ENCODE results near the gene OXER1. TPM values are rescaled to one million over a fixed set of nuclear protein-coding genes. Genes with fewer than 3 reads are reported as not detected.
A peak's percentile ranks its signal among the peaks of the same experiment; 100 is the strongest.

Gene OXER1
- total and polyA plus RNA-seq, 2 of the 13 experiments (the other 11 are each of a cell fraction or from before 2014, with no cell fraction given) = 8.0 to 9.0 TPM

DNA sequence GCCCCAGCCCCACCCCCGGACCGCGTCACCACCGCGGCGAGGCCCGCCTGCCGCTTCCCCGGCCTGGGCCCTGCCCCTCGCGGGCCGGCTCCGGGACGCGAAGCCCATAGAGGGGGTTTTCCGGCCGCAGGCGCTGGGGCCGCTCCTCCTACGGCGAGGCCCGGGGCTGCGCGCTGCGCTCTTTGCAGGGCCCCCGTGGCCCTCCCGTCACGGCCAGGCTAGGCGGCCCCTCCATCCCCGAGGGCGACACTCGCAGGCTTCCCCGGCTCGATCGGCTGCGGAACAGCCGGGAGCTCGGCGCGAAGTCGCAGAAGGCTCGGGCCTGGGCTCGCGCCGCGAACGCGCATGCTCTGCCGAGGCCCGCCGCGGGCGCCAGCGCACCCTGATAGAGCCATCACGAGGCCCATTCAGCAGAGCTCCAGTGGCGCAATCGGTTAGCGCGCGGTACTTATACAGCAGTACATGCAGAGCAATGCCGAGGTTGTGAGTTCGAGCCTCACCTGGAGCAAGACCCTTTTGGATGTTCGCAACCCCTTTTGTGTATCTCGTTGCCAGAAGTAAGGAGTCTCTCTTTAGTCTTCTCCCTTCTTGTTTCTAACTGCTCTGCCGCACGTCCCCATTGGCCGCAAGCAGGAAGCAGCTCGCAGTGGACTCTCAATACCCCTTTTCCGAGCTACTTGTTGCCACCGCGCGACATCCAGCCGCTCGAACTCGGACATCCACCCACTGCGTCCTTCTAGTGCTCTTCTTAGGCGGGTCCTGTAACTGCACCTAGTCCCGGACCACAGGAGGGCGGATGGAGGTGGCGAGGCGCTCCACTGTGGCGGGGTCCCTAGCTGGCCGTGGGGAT, 46.4 kb upstream of the OXER1 start (continued):
- TF ChIP-seq, protein P1, sequence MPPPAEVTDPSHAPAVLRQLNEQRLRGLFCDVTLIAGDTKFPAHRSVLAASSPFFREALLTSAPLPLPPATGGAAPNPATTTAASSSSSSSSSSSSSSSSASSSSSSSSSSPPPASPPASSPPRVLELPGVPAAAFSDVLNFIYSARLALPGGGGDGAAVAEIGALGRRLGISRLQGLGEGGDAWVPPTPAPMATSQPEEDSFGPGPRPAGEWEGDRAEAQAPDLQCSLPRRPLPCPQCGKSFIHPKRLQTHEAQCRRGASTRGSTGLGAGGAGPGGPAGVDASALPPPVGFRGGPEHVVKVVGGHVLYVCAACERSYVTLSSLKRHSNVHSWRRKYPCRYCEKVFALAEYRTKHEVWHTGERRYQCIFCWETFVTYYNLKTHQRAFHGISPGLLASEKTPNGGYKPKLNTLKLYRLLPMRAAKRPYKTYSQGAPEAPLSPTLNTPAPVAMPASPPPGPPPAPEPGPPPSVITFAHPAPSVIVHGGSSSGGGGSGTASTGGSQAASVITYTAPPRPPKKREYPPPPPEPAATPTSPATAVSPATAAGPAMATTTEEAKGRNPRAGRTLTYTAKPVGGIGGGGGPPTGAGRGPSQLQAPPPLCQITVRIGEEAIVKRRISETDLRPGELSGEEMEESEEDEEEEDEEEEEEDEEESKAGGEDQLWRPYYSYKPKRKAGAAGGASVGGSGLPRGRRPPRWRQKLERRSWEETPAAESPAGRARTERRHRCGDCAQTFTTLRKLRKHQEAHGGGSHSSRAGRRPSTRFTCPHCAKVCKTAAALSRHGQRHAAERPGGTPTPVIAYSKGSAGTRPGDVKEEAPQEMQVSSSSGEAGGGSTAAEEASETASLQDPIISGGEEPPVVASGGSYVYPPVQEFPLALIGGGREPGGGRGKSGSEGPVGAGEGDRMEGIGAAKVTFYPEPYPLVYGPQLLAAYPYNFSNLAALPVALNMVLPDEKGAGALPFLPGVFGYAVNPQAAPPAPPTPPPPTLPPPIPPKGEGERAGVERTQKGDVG (CRISPR knock-in tag; IDR thresholded peaks at IDR 0.05; ENCODE audit: borderline replicate concordance) = no peak; the same call in 1 of the 2 replicates
- TF ChIP-seq GPN1 (CRISPR knock-in tag; IDR thresholded peaks at IDR 0.05; ENCODE audit: borderline replicate concordance) (peak; percentile 94), SRSF4 (IDR thresholded peaks at IDR 0.05; ENCODE audit: low read depth, low read length, poor library complexity, severe bottlenecking) (peak; percentile 52), ZNF720 (CRISPR knock-in tag; IDR thresholded peaks at IDR 0.05) (no peak; the same call in 1 of the 2 replicates), KDM2A (CRISPR knock-in tag; IDR thresholded peaks at IDR 0.05; ENCODE audit: borderline replicate concordance, low read depth) (peak; percentile 97), MTF1 (CRISPR knock-in tag; IDR thresholded peaks at IDR 0.05) (peak; percentile 96), ZBTB21 (CRISPR knock-in tag; IDR thresholded peaks at IDR 0.05) (no peak), ZNF274 (CRISPR knock-in tag; IDR thresholded peaks at IDR 0.05) (peak; percentile 91), KDM3A (CRISPR knock-in tag; IDR thresholded peaks at IDR 0.05; ENCODE audit: low read depth) (peak; percentile 95), ZNF282 (IDR thresholded peaks at IDR 0.05; ENCODE audit: partially characterized antibody) (no peak), ZNF496 (CRISPR knock-in tag; IDR thresholded peaks at IDR 0.05; ENCODE audit: insufficient replicate concordance) (no peak), SMARCE1 (IDR thresholded peaks at IDR 0.05; ENCODE audit: borderline replicate concordance) (no peak)
- TF ChIP-seq, protein P2, sequence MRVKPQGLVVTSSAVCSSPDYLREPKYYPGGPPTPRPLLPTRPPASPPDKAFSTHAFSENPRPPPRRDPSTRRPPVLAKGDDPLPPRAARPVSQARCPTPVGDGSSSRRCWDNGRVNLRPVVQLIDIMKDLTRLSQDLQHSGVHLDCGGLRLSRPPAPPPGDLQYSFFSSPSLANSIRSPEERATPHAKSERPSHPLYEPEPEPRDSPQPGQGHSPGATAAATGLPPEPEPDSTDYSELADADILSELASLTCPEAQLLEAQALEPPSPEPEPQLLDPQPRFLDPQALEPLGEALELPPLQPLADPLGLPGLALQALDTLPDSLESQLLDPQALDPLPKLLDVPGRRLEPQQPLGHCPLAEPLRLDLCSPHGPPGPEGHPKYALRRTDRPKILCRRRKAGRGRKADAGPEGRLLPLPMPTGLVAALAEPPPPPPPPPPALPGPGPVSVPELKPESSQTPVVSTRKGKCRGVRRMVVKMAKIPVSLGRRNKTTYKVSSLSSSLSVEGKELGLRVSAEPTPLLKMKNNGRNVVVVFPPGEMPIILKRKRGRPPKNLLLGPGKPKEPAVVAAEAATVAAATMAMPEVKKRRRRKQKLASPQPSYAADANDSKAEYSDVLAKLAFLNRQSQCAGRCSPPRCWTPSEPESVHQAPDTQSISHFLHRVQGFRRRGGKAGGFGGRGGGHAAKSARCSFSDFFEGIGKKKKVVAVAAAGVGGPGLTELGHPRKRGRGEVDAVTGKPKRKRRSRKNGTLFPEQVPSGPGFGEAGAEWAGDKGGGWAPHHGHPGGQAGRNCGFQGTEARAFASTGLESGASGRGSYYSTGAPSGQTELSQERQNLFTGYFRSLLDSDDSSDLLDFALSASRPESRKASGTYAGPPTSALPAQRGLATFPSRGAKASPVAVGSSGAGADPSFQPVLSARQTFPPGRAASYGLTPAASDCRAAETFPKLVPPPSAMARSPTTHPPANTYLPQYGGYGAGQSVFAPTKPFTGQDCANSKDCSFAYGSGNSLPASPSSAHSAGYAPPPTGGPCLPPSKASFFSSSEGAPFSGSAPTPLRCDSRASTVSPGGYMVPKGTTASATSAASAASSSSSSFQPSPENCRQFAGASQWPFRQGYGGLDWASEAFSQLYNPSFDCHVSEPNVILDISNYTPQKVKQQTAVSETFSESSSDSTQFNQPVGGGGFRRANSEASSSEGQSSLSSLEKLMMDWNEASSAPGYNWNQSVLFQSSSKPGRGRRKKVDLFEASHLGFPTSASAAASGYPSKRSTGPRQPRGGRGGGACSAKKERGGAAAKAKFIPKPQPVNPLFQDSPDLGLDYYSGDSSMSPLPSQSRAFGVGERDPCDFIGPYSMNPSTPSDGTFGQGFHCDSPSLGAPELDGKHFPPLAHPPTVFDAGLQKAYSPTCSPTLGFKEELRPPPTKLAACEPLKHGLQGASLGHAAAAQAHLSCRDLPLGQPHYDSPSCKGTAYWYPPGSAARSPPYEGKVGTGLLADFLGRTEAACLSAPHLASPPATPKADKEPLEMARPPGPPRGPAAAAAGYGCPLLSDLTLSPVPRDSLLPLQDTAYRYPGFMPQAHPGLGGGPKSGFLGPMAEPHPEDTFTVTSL (CRISPR knock-in tag; IDR thresholded peaks at IDR 0.05; ENCODE audit: borderline replicate concordance) = 0 out of 2 replicates have a peak, but pooled peaks have one; percentile 34
- TF ChIP-seq, protein P3, sequence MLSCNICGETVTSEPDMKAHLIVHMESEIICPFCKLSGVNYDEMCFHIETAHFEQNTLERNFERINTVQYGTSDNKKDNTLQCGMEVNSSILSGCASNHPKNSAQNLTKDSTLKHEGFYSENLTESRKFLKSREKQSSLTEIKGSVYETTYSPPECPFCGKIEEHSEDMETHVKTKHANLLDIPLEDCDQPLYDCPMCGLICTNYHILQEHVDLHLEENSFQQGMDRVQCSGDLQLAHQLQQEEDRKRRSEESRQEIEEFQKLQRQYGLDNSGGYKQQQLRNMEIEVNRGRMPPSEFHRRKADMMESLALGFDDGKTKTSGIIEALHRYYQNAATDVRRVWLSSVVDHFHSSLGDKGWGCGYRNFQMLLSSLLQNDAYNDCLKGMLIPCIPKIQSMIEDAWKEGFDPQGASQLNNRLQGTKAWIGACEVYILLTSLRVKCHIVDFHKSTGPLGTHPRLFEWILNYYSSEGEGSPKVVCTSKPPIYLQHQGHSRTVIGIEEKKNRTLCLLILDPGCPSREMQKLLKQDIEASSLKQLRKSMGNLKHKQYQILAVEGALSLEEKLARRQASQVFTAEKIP (CRISPR knock-in tag; IDR thresholded peaks at IDR 0.05; ENCODE audit: borderline replicate concordance) = peak; percentile 90; the same call in 1 of the 2 replicates
- TF ChIP-seq, protein P4, sequence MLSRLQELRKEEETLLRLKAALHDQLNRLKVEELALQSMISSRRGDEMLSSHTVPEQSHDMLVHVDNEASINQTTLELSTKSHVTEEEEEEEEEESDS (CRISPR knock-in tag; IDR thresholded peaks at IDR 0.05; ENCODE audit: borderline replicate concordance) = peak; percentile 68; the same call in 1 of the 2 replicates
- TF ChIP-seq, protein P5, sequence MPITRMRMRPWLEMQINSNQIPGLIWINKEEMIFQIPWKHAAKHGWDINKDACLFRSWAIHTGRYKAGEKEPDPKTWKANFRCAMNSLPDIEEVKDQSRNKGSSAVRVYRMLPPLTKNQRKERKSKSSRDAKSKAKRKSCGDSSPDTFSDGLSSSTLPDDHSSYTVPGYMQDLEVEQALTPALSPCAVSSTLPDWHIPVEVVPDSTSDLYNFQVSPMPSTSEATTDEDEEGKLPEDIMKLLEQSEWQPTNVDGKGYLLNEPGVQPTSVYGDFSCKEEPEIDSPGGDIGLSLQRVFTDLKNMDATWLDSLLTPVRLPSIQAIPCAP (CRISPR knock-in tag; IDR thresholded peaks at IDR 0.05; ENCODE audit: low read depth) = no peak; the same call in 1 of the 2 replicates
